CD4-positive, alpha-beta T cell treated with Interleukin-15 for 1 hour (primary cell): ENCODE measurements around the gene F10.
A peak's percentile ranks its signal among the peaks of the same experiment; 100 is the strongest.

Experiments
- DNase-seq: peaks from one replicate; pipeline ENCODE4 v3.0.0-alpha.2; 2020

Gene F10

GRCh38 chr13:113140677-113141600 lies 18.3 kb downstream of the F10 start:
- no peak for DNase-seq

GRCh38 chr13:113141601-113141970 lies 19.0 kb downstream of the F10 start:
- DNase-seq, result no peak

GRCh38 chr13:113142876-113143275 lies 20.3 kb downstream of the F10 start:
- no peak for DNase-seq

- no peak for DNase-seq
Observed at GRCh38 chr13:113143466-113144254, 21.1 kb downstream of the F10 start.

- no peak for DNase-seq
Observed at GRCh38 chr13:113144255-113144629, 21.6 kb downstream of the F10 start.

GRCh38 chr13:113145496-113145895 lies 22.9 kb downstream of the F10 start:
- no peak for DNase-seq

- DNase-seq, result no peak
Observed at GRCh38 chr13:113145911-113146598, 23.5 kb downstream of the F10 start.

- DNase-seq, result no peak
Observed at GRCh38 chr13:113146750-113147149, 24.2 kb downstream of the F10 start.

- DNase-seq, result no peak
Observed at GRCh38 chr13:113147206-113147605, 24.6 kb downstream of the F10 start.

GRCh38 chr13:113148407-113148806 lies 25.8 kb downstream of the F10 start:
- no peak for DNase-seq

GRCh38 chr13:113148940-113149503 lies 26.4 kb downstream of the F10 start:
- DNase-seq, result no peak

- DNase-seq, result no peak
Observed at GRCh38 chr13:113149711-113150549, 27.3 kb downstream of the F10 start.

- no peak for DNase-seq
Observed at GRCh38 chr13:113150550-113151365, 28.2 kb downstream of the F10 start.

- peak; percentile 26 for DNase-seq
Observed at GRCh38 chr13:113151745-113152690, 29.4 kb downstream of the F10 start.

GRCh38 chr13:113152691-113152983 lies 30.0 kb downstream of the F10 start:
- DNase-seq, result no peak

GRCh38 chr13:113152984-113153809 lies 30.6 kb downstream of the F10 start:
- no peak for DNase-seq

GRCh38 chr13:113153810-113154748 lies 31.5 kb downstream of the F10 start:
- DNase-seq, result peak; percentile 67

GRCh38 chr13:113155201-113155600 lies 32.6 kb downstream of the F10 start:
- DNase-seq, result no peak
